ENCODE measurements around the gene CELF4. TPM values are rescaled to one million over a fixed set of nuclear protein-coding genes. Genes with fewer than 3 reads are reported as not detected.

CELF4 gene
- 0.03 TPM in 1 of 5 replicates, not detected in the others for total RNA-seq (2022; extraction: Qiagen RNA extraction)

DNA sequence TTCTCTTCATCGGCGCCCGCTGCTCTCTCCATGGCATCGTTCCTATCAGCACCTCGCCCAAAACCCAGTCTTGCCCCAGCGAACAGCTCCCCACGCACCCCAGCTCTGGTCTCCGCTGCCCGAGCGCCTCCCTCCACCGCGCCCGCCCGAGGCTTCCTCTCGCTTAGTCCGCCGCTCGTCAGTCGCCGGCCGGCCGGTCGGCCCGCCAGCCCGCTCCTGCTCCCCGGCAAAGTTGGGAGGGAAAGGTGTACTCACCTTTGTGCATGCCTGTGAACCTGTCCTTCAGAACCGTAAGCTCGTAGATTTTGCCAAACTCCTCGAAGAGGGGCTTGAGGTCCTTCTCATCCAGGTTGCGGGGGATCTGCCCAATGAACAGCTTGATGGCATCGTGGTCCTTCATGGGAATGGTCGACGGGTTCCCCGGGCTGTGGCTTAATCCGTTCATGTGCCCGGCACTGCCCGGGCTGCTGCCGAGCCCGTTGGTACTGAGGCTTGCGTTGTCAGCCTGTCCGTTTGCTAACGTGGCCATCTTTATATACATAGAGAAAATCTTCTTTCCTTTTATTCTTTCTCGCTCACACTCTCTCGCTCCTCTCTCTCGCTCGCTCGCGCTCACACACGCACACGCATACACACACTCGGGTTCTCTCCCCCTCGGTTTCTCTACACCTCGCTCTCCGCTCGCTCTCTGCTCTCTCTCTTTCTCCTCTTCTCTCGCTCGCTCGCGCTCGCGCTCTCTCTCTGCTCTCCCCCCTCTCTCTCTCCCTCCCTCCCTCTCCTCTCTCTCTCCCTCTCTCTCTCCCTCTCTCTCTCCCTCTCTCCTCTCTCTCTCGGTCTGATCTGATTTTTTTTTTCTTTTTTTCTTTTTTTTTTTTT lies at the start of gene CELF4:
Gene CELF4, minus strand, starts transcription at position 698 of the 876 bp plus-strand sequence.

All from A549 treated with Hydrocortisone at 1 μM for 4 hours (cell line).